GM21381 (cell line): Measurements from ENCODE around the gene OR2V1.
"Not testable (repeated sequence)": the region's sequence is repeated elsewhere in the genome, so short reads cannot be mapped to it uniquely, and the experiment has no call there.

ENCODE experiments used
- ATAC-seq: cut with Tn5 transposase; IDR thresholded peaks from one replicate; pipeline ENCODE4 v1.9.1; 2021; ENCODE audit warnings: mild to moderate bottlenecking, moderate library complexity; ENCODE audit not compliant: unreplicated experiment

OR2V1 gene

DNA sequence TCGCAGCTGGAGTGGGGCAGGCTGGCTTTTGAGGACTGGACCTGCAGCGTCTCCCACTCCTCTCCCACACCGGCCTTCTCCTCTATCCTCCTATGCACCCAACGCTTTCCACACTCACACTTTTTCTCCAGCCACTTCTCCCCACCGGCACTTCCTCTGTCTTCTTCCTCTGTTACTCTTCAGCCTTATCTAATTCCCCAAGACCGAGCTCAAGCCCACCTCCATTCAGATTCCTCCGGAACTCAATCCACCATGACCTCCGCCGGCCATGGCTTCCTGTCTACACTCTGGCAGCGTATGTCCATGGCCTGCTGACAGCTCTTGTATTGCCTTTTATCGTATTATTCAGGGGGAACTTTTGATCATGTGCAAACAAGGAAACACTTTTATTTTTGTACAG, 545 bp upstream of the OR2V1 start:
- ATAC-seq, result no peak

- not testable (repeated sequence) for ATAC-seq
These were observed 888 bp downstream of the OR2V1 start for GRCh38 chr5:181130081-181130480.

DNA sequence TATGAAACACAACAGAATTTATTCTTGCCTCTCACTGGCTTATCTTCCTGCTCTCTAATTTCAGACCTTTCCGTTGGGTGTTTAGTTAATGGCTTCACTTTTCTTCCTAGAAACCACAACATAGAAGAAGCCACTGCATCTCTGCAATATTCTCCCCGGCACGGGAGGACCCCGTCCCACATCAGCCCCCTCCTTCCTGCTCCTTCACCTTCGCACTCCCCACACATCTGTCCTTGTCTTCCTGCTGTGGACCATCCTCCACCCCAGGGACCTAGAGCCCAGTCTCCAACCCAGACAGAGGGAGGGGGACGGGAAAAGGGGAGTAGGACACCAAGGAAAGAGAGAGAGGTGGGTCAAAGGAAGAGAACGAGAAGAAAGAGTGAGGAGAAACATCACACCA, 1.4 kb downstream of the OR2V1 start:
- no peak for ATAC-seq

DNA sequence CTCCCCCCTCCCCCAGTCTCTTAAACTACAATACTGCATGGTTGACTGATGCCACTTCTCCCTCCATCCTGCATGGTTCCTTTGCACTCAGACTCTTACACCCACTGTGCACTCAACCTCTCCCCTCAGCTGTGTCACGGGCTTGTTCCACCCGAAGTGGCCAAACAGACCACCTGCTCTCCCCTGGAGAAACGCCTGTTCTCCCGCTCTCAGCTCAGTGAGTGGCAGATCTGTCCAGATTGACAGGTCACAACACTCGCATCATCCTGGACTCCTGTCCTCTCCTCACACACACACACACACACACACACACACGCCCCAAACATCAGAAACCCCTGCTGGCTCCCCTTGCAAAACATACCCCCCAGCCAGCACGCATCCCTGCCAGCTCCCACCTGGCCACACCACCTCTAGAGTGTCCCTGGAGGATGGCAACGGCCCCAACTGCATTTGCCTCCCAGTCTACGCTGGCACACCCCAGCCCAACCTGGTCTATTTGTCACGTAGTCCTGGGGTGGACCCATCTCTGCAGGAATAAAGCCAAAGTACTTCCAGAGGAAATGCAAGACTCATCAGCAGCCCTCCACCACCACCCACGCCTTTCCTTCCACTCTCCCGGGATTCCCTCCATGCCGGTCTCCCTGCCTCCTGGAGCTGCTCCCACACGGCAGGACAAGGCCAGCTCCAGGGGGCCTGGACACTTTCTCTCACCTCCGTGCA, 2.9 kb downstream of the OR2V1 start:
- ATAC-seq, result no peak

DNA sequence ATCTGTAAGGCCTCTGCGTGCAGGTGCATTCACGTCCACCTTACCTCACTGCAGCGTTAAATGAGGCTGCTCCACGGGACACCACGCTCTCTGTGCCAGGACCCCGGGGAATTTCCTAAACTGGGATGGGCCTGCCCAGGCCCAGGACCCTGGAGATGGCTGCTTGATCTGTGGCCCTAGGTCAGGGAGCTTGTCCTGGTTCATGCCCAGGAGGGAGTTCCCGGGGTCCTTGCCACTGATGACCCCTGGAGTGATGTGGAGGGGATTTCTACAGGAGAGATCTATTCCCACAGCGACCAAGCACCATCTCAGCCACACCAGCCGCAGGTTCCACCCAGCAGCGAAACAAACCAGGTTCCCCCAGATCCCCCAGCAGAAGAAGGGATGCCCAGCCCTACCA, 3.5 kb downstream of the OR2V1 start:
- ATAC-seq, result no peak

GRCh38 chr5:181126841-181127240, 4.1 kb downstream of the OR2V1 start:
- no peak for ATAC-seq

- ATAC-seq, result no peak
These were observed 6.4 kb downstream of the OR2V1 start for GRCh38 chr5:181124526-181124925.

- ATAC-seq, result no peak
These were observed 9.1 kb downstream of the OR2V1 start for GRCh38 chr5:181121675-181122561.

DNA sequence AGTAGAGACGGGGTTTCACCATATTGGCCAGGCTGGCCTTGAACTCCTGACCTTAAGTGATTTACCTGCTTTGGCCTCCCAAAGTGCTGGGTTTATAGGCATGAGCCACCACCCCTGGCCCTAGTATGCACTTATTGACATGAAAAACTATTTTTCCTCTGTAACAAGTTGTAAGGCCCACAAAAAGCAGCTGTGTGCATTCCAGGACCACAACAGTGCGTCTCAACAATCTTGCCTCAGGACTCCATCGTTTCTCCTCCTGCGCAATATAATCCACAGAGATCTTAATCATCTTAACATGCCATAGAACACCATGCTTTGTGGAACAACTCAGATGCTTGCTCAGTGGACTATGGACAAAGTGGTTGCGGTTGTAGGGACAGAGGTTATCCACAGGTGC, 10.2 kb downstream of the OR2V1 start:
- ATAC-seq, result no peak

DNA sequence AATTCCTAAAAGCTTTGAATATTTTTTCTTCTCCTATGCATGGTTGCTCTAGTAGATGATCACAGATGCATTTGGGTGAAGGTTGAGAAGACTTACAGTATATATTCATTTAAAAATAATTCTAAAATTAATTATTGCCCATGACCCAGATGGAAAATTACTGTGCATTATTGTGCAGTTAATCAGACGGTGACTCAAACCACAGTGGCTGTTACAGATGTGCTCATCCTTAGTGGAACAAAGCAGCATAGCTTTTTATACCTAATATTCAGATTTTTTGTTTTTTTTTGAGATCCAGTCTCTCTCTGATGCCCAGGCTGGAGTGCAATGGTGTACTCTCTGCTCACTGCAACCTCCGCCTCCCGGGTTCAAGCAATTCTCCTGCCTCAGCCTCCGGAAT, 10.7 kb downstream of the OR2V1 start:
- ATAC-seq, result no peak

DNA sequence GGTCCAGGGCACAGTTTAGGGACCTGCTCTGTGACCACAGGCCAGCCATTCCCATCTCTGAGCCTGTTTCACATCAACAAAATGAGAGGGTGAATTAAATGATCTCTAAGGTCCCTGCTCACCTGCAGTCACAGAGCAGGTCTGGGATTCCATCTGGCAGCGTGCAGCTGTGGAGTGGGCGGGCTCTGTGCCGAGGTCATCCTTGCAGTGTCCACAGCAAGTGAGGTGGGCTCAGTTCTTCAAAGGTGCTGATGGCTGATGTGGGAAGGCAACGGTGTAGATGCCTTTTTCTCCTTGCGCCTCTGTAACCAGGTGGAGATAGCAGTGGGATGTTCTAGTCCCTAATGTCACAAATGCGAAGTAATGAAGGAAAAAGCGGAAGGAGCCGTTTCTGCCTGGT, 11.9 kb downstream of the OR2V1 start:
- ATAC-seq, result no peak

DNA sequence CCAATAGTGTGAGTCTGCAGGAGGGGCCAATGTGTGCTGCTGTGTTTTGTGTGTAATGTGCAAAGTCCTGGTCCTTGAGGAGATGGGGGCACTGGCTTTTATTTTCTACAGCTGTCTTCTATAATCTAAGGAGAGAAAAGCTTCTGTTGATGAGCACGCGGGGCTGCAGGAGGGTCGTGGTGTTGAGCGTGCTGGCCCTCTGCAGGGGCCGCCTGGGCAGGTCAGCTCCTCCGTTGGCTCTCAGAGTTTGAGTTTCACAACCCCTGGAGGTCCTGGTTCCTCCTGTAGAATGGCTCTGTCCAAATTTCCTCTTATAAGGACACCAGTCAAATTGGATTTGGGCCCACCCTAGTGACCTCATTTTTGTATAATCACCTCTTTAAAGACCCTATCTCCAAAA, 12.6 kb downstream of the OR2V1 start:
- ATAC-seq, result no peak

GRCh38 chr5:181114844-181115778, 15.9 kb downstream of the OR2V1 start:
- ATAC-seq, result no peak

- ATAC-seq, result no peak
These were observed 16.6 kb downstream of the OR2V1 start for GRCh38 chr5:181114284-181114843.

GRCh38 chr5:181113572-181113971, 17.4 kb downstream of the OR2V1 start:
- ATAC-seq, result not testable (repeated sequence)

DNA sequence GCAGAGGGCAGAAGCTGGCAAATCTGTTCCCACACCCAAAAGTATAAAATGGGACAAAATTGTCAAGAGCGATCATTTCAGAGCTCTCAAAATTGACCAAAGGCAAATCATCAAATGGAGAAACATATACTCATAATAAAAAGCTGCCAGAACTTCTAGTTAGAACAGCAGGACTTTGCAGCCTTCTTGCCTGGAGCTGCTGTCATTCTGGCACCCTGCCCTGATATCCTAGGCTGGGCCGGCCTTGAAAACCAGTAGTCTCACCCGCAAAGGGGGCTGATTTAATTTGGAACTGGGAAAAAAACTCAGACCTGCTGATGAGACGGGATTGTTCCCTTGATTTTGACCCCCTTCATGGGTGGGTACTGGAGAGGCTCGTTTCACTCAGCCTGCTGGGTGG, 18.5 kb downstream of the OR2V1 start:
- ATAC-seq, result no peak

- no peak for ATAC-seq
These were observed 20.0 kb downstream of the OR2V1 start for GRCh38 chr5:181111010-181111409.

- ATAC-seq, result no peak
These were observed 21.4 kb downstream of the OR2V1 start for GRCh38 chr5:181109489-181110013.

DNA sequence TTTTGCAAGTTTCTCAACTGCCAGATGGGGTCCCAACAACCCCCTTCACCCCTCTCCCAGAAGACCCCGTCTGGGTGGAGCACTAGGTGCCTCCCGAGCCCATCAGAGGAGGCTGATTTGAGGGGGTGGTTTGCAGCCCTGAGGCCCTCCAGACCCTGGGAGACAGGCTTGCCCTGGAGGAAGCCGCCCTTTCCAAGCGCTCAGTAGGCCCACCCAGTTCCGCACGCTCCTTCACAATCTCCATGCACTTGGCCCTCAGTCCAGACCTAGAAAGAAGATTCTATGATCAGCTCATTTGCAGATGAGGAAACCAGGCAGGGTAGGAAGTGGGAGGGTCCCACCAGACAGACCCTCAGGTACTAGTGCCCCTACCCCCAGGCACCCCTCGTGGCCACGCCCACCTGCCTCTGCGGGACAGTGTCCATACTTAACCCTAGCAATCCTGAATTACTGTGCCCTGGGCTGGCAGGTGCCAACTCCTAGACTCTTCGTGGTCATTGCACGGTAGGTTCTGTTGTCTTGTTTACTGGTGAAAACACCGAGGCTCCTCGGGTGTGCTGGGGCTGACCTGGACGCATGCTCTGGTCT, 22.3 kb downstream of the OR2V1 start:
- ATAC-seq, result no peak

DNA sequence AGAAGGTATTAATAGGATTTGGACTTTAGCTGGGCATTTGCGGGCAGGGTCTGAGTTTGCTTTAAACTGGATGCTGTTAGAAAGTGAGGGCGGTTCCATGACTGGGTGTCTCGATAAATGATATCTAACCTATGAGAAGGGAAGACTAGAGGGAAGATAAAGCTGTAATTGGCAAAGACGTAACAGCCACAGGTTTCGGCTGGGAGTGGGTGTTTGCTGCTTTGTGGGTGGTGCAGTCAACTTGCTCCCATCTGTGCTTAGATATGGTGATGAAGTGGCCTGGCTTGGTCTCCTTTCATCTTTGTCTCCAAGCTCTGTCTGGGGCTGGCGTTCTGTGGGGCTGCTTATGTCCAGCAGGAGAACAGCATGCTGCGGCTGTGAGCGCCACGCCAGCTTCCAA, 23.3 kb downstream of the OR2V1 start:
- no peak for ATAC-seq
